Chondrocyte (in vitro differentiated cells): ENCODE measurements around the gene GPC3. TPM values are rescaled to one million over a fixed set of nuclear protein-coding genes. Genes with fewer than 3 reads are reported as not detected.
"Not testable (repeated sequence)": the region's sequence is repeated elsewhere in the genome, so short reads cannot be mapped to it uniquely, and the experiment has no call there.

Source experiments
- DNase-seq: peaks from one replicate; pipeline ENCODE4 v3.0.0; 2021; ENCODE audit warnings: mixed read lengths, low spot score
- H3K27ac Mint-ChIP-seq: one replicate; pipeline ENCODE4 v1.8.0; 2021; ENCODE audit warnings: mild to moderate bottlenecking, moderate library complexity, mixed read lengths; ENCODE audit not compliant: unreplicated experiment
- H3K27me3 Mint-ChIP-seq: 2 replicates; pipeline ENCODE4 v1.8.0; 2021; ENCODE audit warnings: low read depth, mixed read lengths
- H3K36me3 Mint-ChIP-seq: 2 replicates; pipeline ENCODE4 v1.8.0; 2021; ENCODE audit warnings: low read depth, mixed read lengths
- H3K4me1 Mint-ChIP-seq: 2 replicates; pipeline ENCODE4 v1.8.0; 2021; ENCODE audit warnings: low read depth, mild to moderate bottlenecking, mixed read lengths
- H3K4me3 Mint-ChIP-seq: one replicate; pipeline ENCODE4 v1.8.0; 2021; ENCODE audit warnings: mild to moderate bottlenecking, moderate library complexity, mixed read lengths; ENCODE audit not compliant: unreplicated experiment
- H3K9me3 Mint-ChIP-seq: 2 replicates; pipeline ENCODE4 v1.8.0; 2021; ENCODE audit warnings: low read depth, mixed read lengths
- CTCF ChIP-seq: fragments of 200-600 bp; sonication (generic); IDR thresholded peaks from 2 replicates; pipeline ENCODE4 v1.5.0; 2021; ENCODE audit warnings: antibody characterized with exemption, mild to moderate bottlenecking, moderate library complexity
- total RNA-seq: library from RNA; stranded (reverse); gene quantifications from 3 replicates; pipeline ENCODE4 v1.2.1, GENCODE V29; 2021

GPC3 gene
- total RNA-seq, 1 donor from 2014 or later = 1.9 TPM

GRCh38 chrX:133527825-133528224 lies 457.6 kb downstream of the GPC3 start:
- TF ChIP-seq CTCF = no peak
- no peaks in the 10 kb centered on the region for H3K36me3 Mint-ChIP-seq
- H3K27me3 Mint-ChIP-seq = no peaks in the 10 kb centered on the region
- peaks cover 17% of the 10 kb centered on the region for H3K4me1 Mint-ChIP-seq
- H3K4me3 Mint-ChIP-seq = no peak overlapping the region
- no peak for DNase-seq
- H3K9me3 Mint-ChIP-seq = no peaks in the 10 kb centered on the region
- no peak overlapping the region for H3K27ac Mint-ChIP-seq

GRCh38 chrX:133527415-133527814 lies 458.0 kb downstream of the GPC3 start:
- no peak for TF ChIP-seq CTCF
- H3K27me3 Mint-ChIP-seq = no peaks in the 10 kb centered on the region
- no peaks in the 10 kb centered on the region for H3K36me3 Mint-ChIP-seq
- DNase-seq = no peak
- H3K4me1 Mint-ChIP-seq = peaks cover 19% of the 10 kb centered on the region
- H3K9me3 Mint-ChIP-seq = no peaks in the 10 kb centered on the region
- H3K27ac Mint-ChIP-seq = no peak overlapping the region
- H3K4me3 Mint-ChIP-seq = no peak overlapping the region

GRCh38 chrX:133526773-133527172 lies 458.6 kb downstream of the GPC3 start:
- H3K36me3 Mint-ChIP-seq, H3K4me3 Mint-ChIP-seq, DNase-seq, H3K27ac Mint-ChIP-seq, H3K9me3 Mint-ChIP-seq, H3K27me3 Mint-ChIP-seq: not testable (repeated sequence)
- peaks cover 24% of the 10 kb centered on the region for H3K4me1 Mint-ChIP-seq

- no peaks in the 10 kb centered on the region for H3K27me3 Mint-ChIP-seq
- H3K4me1 Mint-ChIP-seq = peaks cover 31% of the 10 kb centered on the region
- H3K4me3 Mint-ChIP-seq = no peak overlapping the region
- H3K27ac Mint-ChIP-seq = peak overlapping the region; percentile 90
- no peak for TF ChIP-seq CTCF
- H3K9me3 Mint-ChIP-seq = no peaks in the 10 kb centered on the region
- H3K36me3 Mint-ChIP-seq = no peaks in the 10 kb centered on the region
- no peak for DNase-seq
Observed at GRCh38 chrX:133523526-133523925, 461.9 kb downstream of the GPC3 start.

GRCh38 chrX:133523081-133523487 lies 462.3 kb downstream of the GPC3 start:
- Mint-ChIP-seq H3K4me3 (no peak overlapping the region), H3K4me1 (peaks cover 31% of the 10 kb centered on the region), H3K27me3 (no peaks in the 10 kb centered on the region), H3K27ac (peak overlapping the region; percentile 90), H3K9me3 (peaks cover 4% of the 10 kb centered on the region), H3K36me3 (peaks cover 2% of the 10 kb centered on the region)
- no peak for TF ChIP-seq CTCF
- no peak for DNase-seq

GRCh38 chrX:133516686-133517085 lies 468.7 kb downstream of the GPC3 start:
- Mint-ChIP-seq H3K27me3 (no peaks in the 10 kb centered on the region), H3K27ac (no peak overlapping the region), H3K4me3 (no peak overlapping the region), H3K36me3 (peaks cover 2% of the 10 kb centered on the region), H3K9me3 (peaks cover 7% of the 10 kb centered on the region), H3K4me1 (peaks cover 13% of the 10 kb centered on the region)
- no peak for DNase-seq
- no peak for TF ChIP-seq CTCF
